AG09319 (cell line): ENCODE measurements around the gene PSD4.
"Not testable (repeated sequence)": the region's sequence is repeated elsewhere in the genome, so short reads cannot be mapped to it uniquely, and the experiment has no call there.

ENCODE experiments used
- DNase-seq: peaks from one replicate; pipeline ENCODE4 v3.0.0-alpha.2; 2010; ENCODE audit warnings: low read depth; ENCODE audit errors: extremely low read depth
- TF ChIP-seq, protein P1 (sequence below): IDR thresholded peaks from 2 replicates; pipeline ENCODE4 v1.5.1; 2011; ENCODE audit warnings: low read depth, mild to moderate bottlenecking, inconsistent platforms, low read length, moderate library complexity

PSD4 gene

DNA sequence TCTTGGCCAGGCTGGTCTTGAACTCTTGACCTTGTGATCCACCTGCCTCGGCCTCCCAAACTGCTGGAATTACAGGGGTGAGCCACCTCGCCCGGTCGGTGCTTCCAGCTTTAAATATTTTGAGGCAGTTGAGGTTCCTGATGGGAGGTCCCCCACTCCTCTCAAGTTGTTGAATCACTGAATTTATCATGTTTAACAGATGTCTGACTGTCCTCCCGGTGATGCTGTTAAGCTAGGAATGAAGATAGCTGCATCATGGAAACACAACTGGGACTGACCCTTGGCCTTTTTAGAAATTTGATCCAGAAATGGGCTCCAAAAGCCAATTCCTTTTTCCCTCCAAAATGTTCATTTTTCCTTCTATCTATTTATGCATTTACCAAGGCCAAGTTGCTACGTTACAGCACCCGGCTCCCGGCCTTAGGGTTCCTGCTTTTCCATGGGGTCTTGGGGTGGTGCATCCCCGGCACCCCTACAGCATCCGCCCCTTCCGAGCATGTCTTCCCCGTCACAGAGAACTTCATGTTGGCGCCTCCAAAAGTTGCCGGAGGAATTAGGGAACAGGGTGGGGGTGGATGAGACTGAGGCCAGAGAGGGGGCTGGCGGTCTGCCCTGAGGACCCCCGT is 61.1 kb downstream of the PSD4 start:
- TF ChIP-seq, protein P1, sequence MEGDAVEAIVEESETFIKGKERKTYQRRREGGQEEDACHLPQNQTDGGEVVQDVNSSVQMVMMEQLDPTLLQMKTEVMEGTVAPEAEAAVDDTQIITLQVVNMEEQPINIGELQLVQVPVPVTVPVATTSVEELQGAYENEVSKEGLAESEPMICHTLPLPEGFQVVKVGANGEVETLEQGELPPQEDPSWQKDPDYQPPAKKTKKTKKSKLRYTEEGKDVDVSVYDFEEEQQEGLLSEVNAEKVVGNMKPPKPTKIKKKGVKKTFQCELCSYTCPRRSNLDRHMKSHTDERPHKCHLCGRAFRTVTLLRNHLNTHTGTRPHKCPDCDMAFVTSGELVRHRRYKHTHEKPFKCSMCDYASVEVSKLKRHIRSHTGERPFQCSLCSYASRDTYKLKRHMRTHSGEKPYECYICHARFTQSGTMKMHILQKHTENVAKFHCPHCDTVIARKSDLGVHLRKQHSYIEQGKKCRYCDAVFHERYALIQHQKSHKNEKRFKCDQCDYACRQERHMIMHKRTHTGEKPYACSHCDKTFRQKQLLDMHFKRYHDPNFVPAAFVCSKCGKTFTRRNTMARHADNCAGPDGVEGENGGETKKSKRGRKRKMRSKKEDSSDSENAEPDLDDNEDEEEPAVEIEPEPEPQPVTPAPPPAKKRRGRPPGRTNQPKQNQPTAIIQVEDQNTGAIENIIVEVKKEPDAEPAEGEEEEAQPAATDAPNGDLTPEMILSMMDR, result no peak
- no peak for DNase-seq

GRCh38 chr2:113235347-113236226 is 61.8 kb downstream of the PSD4 start:
- DNase-seq, result not testable (repeated sequence)

GRCh38 chr2:113236367-113237159 is 62.8 kb downstream of the PSD4 start:
- TF ChIP-seq, protein P1, result no peak
- DNase-seq, result no peak

DNA sequence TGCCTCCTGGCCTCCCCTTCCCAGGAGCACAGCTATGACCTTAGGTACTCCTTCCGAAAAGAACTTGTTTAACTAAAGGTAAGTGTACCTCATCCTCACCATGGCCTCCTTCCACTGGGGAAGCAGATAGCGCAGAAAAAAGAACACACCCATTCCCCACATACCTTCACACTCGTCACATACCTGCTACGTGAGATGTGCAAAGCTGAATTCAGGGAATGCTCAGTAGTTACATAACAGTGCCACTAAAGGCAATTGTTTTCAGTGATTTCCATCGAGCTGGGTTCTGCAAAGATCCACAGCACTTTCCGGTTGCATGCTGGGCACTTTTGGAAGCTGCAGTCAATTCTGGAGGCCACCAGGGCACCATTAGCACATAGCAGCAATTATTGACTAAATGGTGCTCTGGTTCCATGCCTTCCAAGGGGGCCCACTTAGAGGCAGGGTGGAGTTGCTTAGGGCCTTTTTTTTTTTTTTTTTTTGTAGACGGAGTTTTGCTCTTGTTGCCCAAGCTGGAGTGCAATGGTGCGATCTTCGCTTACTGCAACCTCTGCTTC is 63.9 kb downstream of the PSD4 start:
- DNase-seq, result no peak
- TF ChIP-seq, protein P1, result no peak

DNA sequence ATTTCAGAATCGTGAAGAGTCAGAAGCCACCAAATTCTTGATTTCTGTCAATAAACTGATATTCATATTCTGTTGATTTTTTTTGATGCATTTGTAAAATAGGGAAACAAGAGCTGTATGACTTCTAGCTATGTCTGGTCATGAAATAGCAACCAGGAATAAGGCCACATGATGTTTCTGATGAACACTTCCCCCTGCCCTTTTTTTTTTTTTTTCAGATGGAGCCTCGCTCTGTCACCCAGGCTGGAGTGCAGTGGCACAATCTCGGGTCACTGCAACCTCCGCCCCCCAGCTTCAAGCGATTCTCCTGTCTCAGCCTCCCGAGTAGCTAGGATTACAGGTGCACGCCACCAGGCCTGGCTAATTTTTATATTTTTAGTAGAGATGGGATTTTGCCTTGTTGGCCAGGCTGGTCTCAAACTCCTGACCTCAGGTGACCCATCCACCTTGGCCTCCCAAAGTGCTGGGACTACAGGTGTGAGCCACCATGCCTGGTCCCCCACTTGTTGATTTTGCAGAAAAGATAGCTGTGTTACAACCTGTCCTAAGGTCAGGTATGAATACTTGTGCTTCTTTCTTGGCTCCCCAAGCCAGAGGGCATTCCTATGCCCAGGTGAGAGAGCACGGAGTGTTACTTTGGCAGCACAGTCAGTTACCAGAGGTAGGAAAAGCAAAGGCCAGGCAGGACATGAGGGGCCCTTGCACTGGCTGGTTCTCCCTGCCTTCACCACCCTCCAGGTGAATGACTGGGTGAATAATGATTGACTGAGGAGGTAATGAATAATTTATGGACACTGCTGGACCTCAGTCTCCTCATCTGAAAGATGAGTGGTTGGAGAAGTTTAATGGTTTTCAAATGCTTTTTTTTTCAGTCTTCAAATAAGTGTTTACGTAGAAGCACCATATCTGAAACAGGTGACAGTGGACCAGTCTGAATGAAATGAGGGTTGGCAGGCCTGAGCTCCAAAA is 65.4 kb downstream of the PSD4 start:
- no peak for DNase-seq

DNA sequence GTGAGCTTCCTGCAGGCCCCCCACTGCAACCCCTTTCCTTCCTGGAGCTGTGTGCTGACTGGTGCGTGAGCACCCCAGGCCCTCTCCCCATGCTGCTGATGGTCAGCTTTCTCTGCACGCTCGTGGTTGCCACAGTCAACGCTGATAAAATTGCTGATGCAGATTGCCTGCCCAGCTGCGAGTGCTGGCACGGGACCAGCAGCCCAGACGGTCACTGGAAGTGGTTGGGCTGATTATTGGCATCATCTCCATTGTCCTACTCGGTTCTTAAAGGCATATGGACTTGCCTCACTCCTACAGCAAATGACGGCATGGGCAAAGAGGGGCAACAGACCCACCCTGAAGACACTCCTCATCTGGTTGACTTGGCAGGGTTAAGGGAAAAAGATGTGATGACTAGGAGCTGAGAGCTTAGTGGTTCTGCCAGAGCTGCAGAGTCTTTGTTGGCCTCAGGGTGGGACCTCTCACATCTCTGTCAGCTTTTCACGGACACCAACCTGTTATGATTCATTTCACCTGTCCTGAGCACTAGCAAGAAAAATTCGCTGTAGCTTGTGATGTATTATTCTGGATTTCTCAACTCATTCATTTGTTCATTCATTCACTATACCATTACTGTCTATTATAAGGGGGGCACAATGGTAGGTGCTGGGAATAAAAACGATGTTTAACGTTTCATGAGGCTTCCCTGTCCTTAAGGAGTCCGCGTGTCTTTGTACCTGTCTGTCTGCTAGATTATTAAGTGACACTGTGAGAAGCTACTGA is 66.6 kb downstream of the PSD4 start:
- DNase-seq, result peak; percentile 90
- TF ChIP-seq, protein P1, result no peak

More for the DNA sequence above, 65.4 kb downstream of the PSD4 start:
- TF ChIP-seq, protein P1, result no peak
